Measurements from ENCODE around the gene LBHD2.

GRCh38 chr14:103096387-103096786 is 12.4 kb downstream of the LBHD2 start:
- TF ChIP-seq POLR2A (IDR thresholded peaks at IDR 0.05; ENCODE audit: low read length): no peak
- TF ChIP-seq GATA1 (IDR thresholded peaks at IDR 0.05; ENCODE audit: low read depth, low read length): no peak

Data from erythroblast (primary cell).